HG03439 (cell line): ENCODE data around the gene MON1A.
A peak's percentile ranks its signal among the peaks of the same experiment; 100 is the strongest.
"Not testable (repeated sequence)": the region's sequence is repeated elsewhere in the genome, so short reads cannot be mapped to it uniquely, and the experiment has no call there.

Experiments used
- ATAC-seq: cut with Tn5 transposase; IDR thresholded peaks from one replicate; pipeline ENCODE4 v1.9.1; 2021; ENCODE audit warnings: mild to moderate bottlenecking, moderate library complexity; ENCODE audit not compliant: unreplicated experiment

The MON1A gene, protein sequence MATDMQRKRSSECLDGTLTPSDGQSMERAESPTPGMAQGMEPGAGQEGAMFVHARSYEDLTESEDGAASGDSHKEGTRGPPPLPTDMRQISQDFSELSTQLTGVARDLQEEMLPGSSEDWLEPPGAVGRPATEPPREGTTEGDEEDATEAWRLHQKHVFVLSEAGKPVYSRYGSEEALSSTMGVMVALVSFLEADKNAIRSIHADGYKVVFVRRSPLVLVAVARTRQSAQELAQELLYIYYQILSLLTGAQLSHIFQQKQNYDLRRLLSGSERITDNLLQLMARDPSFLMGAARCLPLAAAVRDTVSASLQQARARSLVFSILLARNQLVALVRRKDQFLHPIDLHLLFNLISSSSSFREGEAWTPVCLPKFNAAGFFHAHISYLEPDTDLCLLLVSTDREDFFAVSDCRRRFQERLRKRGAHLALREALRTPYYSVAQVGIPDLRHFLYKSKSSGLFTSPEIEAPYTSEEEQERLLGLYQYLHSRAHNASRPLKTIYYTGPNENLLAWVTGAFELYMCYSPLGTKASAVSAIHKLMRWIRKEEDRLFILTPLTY

GRCh38 chr3:49929291-49930167 is at the start of gene MON1A:
TSS of gene MON1A (minus strand) at chr3:49929811. CDS start at chr3:49913346, 16,465 bp downstream.
- peak; percentile 88 for ATAC-seq

DNA sequence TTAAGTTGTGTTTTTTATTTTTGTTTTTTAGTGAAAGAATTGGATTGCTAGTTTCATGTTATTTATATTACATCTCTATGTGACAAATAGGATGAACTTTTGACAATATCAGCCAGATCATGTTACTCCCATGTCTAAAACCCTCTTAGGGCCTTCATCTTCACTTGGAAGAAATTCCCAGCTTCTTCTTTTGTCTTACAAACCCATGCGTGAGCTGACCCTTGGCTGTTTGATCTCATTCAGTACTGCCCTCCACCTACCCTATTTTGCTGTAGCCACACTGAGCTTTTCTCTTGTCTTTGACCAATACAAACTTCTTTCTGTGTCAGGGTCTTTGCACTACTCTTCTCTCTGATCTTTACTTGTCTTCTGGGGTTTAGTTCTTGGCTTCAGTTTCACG is 47.3 kb upstream of the MON1A start:
- ATAC-seq: no peak

DNA sequence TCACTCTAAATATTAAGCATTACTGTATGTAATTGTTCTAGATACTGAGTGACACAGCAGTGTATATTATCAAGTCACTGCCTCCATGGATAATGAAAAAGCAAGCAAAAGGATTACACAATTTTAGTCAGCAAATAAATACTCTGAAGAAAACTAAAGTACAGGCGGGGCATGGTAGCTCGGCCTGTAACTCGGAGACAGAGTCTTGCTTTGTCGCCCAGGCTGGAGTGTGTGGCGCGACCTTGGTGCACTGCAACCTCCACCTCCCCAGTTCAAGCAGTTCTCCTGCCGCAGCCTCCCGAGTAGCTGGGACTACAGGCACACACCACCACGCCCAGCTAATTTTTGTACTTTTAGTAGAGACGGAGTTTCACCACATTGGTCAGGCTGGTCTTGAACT is 43.0 kb upstream of the MON1A start:
- no peak for ATAC-seq

DNA sequence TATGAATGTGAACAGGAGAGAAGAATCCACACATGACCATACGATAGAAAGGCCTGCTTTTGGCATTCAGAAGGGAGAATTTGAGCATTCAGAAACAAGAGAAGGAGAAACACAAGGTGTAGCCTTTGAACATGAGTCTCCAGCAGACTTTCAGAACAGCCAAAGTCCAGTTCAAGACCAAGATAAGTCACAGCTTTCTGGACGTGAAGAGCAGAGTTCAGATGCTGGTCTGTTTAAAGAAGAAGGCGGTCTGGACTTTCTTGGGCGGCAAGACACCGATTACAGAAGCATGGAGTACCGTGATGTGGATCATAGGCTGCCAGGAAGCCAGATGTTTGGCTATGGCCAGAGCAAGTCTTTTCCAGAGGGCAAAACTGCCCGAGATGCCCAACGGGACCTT is 38.7 kb upstream of the MON1A start:
- ATAC-seq: no peak

DNA sequence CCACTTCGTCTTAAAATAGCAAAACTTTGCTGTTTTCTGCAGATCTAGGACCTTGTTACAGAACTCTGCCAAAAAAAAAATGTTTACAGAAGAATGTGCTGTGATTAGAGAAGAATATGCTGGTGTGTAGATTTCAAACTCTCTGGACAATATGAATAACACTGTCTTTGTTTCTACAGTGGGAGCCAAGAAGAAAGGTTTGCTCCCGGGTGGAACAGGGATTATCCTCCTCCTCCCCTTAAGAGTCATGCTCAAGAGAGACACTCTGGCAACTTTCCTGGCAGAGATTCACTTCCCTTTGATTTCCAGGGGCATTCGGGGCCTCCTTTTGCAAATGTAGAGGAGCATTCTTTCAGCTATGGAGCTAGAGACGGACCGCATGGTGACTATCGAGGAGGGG is 37.7 kb upstream of the MON1A start:
- no peak for ATAC-seq

GRCh38 chr3:49966233-49966942 is 36.8 kb upstream of the MON1A start:
- no peak for ATAC-seq

GRCh38 chr3:49955636-49956035 is 26.0 kb upstream of the MON1A start:
- no peak for ATAC-seq

- no peak for ATAC-seq
Measured at GRCh38 chr3:49952924-49953323, 23.3 kb upstream of the MON1A start.

DNA sequence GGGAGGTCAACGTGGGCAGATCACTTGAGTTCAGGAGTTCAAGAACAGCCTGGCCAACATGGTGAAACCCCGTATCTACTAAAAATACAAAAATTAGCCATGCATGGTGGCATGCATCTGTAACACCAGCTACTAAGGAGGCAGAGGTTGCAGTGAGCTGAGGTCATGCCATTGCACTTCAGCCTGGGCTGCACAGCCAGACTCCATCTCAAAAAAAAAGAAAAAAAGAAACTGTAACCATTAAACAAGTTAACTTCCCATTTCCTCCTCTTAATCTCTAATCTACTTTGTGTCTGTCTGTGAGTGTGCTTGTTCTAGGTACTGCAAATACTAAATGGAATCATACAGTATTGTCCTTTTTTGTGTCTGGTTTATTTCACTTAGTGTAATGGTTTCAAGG is 13.0 kb upstream of the MON1A start:
- no peak for ATAC-seq

DNA sequence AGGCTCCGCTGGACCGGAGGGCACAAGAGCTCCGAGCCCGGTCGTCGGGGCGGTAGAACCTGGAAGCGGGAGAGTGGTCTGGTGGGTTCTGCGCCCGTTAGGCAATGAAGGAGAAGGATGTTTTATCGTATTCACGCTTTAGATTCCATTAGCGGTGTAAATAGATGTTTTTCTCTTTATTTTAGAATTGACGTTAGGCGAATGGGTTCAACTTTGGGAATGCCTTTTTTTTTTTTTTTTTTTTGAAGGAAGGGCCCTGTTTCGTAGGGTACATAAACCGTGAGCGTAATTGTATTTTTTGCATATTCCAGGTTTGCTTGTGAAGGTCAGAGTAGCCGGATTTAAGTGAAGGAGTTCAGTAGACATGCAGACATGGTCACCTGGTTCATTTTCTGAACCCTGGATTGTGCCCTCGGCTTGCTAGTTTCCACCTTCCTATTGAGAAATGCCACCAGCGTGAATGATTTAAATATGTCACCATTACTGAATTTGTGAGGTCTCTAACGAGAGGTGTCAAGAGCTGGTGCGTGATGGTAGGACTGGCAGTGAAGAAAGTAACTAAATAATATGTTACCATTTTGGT is 11.1 kb upstream of the MON1A start:
- ATAC-seq: no peak

GRCh38 chr3:49939858-49940666 is 10.5 kb upstream of the MON1A start, which contains the start of gene RBM6:
TSS of gene RBM6 (plus strand) at chr3:49940150. CDS start at chr3:49962642, 22,492 bp downstream.
- peak; percentile 89 for ATAC-seq

- no peak for ATAC-seq
Measured at GRCh38 chr3:49937090-49937489, 7.5 kb upstream of the MON1A start.

DNA sequence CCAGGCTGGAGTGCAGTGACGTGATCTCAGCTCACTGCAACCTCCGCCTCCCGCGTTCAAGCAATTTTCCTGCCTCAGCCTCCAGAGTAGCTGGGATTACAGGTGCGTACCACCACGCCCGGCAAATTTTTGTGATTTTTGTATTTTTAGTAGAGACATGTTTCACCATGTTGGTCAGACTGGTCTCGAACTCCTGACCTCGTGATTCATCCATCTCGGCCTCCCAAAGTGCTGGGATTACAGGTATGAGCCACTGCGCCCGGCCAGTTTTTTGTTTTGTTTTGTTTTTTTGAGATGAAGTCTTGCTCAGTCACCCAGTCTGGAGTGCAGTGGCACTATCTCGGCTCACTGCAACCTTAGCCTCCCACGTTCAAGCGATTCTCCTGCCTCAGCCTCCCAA is 2.7 kb upstream of the MON1A start:
- not testable (repeated sequence) for ATAC-seq

GRCh38 chr3:49930922-49931321 is 1.3 kb upstream of the MON1A start:
- no peak for ATAC-seq

DNA sequence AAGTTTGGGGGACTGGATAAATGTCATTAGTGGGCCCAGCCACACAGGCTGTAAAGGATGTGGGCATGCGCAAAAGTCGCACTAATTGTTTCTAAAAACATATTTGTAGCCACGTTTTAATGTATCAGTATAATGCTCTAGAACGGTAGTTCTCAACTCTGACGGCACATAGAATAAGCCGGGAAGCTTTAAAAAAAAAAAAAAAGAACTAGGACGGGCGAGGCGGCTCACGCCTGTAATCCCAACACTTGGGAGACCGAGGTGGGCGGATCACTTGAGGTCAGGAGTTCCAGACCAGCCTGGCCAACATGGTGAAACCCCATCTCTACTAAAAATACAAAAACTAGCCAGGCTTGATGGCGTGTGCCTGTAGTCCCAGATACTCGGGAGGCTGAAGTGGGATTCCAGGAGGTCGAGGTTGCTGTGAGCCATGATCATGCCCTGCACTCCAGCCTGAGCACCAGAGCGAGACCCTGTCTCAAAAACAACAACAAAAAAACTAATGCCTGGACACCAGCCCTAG is 618 bp upstream of the MON1A start:
- no peak for ATAC-seq

GRCh38 chr3:49928481-49929017 is 1.1 kb downstream of the MON1A start:
- ATAC-seq: no peak

DNA sequence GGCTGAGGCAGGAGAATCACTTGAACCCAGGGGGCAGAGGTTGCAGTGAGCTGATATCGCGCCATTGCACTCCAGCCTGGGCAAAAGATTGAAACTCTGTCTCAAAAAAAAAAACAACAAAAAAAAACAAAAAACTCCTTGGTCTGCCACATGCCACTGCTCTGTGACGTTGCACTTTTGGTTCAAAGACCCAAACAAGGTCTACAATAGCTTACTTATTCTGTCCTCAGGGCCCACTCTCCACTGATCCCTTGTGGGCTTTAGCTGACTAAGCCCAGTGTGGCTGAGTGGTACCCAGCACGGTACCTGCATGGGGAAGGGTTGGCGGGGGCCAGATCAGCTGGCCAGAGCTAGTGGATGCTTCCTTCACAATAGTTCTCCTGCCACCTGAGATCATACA is 1.8 kb downstream of the MON1A start:
- no peak for ATAC-seq

GRCh38 chr3:49926117-49926728 is 3.4 kb downstream of the MON1A start:
- ATAC-seq: no peak

DNA sequence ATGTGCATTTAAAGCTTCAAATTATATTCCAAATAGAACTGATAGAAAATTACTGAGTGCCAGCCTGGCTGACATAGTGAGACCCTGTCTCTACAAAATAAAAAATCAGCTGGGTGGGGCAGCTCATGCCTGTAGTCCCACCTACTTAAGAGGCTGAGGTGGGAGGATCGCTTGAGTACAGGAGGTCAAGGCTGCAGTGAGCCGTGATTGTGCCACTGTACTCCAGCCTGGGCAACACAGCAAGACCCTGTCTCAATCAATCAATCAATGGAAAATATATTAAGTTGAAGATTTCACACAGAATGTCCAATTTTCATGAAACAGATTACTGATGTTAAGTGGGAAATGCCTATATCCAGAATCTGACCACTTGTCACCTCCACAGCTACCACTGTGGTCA is 4.1 kb downstream of the MON1A start:
- ATAC-seq: no peak
